Smooth muscle cell (in vitro differentiated cells): ENCODE data around the gene ZFYVE9. TPM values are rescaled to one million over a fixed set of nuclear protein-coding genes. Genes with fewer than 3 reads are reported as not detected.

Experiments
- DNase-seq: peaks from one replicate; lab custom pipeline; 2025; ENCODE audit not compliant: unreplicated experiment; lab: John Stamatoyannopoulos, UW
- H2AFZ ChIP-seq: fragments of 200-600 bp; sonication (generic); 2 replicates; pipeline ENCODE4 v1.6.0; 2016; ENCODE audit warnings: antibody characterized with exemption, low read depth, mild to moderate bottlenecking
- H3F3A ChIP-seq: fragments of 200-600 bp; sonication (generic); 2 replicates; pipeline ENCODE4 v1.6.0; 2017; ENCODE audit warnings: antibody characterized with exemption, low read depth
- H3K27ac ChIP-seq: fragments of 200-600 bp; sonication (generic); 2 replicates; pipeline ENCODE4 v1.5.1; 2016; ENCODE audit warnings: low read depth, mild to moderate bottlenecking
- H3K27me3 ChIP-seq: fragments of 200-600 bp; sonication (generic); 2 replicates; pipeline ENCODE4 v1.6.1; 2016; ENCODE audit warnings: low read depth, mild to moderate bottlenecking
- H3K36me3 ChIP-seq: fragments of 200-600 bp; sonication (generic); 2 replicates; pipeline ENCODE4 v1.5.1; 2016; ENCODE audit warnings: low read depth
- H3K4me1 ChIP-seq: fragments of 200-600 bp; sonication (generic); 2 replicates; pipeline ENCODE4 v1.5.1; 2016; ENCODE audit warnings: low read depth
- H3K4me2 ChIP-seq: fragments of 200-600 bp; sonication (generic); 2 replicates; pipeline ENCODE4 v1.6.0; 2016; ENCODE audit warnings: mild to moderate bottlenecking
- H3K4me3 ChIP-seq: fragments of 200-600 bp; sonication (generic); 2 replicates; pipeline ENCODE4 v1.5.1; 2016; ENCODE audit warnings: mild to moderate bottlenecking
- H3K79me2 ChIP-seq: fragments of 200-600 bp; sonication (generic); 2 replicates; pipeline ENCODE4 v1.6.0; 2016; ENCODE audit warnings: low read depth, mild to moderate bottlenecking
- H3K9ac ChIP-seq: fragments of 200-600 bp; sonication (generic); 2 replicates; pipeline ENCODE4 v1.6.0; 2016; ENCODE audit warnings: low read depth
- H3K9me3 ChIP-seq: fragments of 200-600 bp; sonication (generic); replicated peaks from 2 replicates; pipeline ENCODE4 v1.5.1; 2016; ENCODE audit warnings: low read depth
- H4K20me1 ChIP-seq: fragments of 200-600 bp; sonication (generic); 2 replicates; pipeline ENCODE4 v1.6.0; 2016; ENCODE audit warnings: low read depth
- CTCF ChIP-seq: fragments of 200-600 bp; sonication (generic); IDR thresholded peaks from 2 replicates; pipeline ENCODE4 v1.5.1; 2017; ENCODE audit warnings: borderline replicate concordance, mild to moderate bottlenecking, antibody characterized with exemption; ENCODE audit not compliant: insufficient read depth, poor library complexity, severe bottlenecking
- WGBS: methylation state at CpG from one replicate; pipeline ENCODE4 v1.1.7; 2016; ENCODE audit warnings: low lambda C conversion rate; 5-methylcytosine and 5-hydroxymethylcytosine counted together
- polyA plus RNA-seq: library from polyadenylated mRNA; unstranded; fragments of >200 nt; fragmentation: Nextera tagmentation; extraction: Ambion mirVana; gene quantifications from 2 replicates; pipeline ENCODE4 v1.2.1, GENCODE V29; 2016
- total RNA-seq: library from RNA; depleted of rRNA; stranded (reverse); fragments of >200 nt; gene quantifications from 2 replicates; pipeline ENCODE4 v1.2.3, GENCODE V29; 2014

ZFYVE9 gene
- total and polyA plus RNA-seq, 2 experiments from 2014 or later = 2.7 to 19.1 TPM

GRCh38 chr1:52288286-52288685 is 146.4 kb downstream of the ZFYVE9 start:
- no peak for TF ChIP-seq CTCF
- H3K4me1 ChIP-seq = no peaks in the 10 kb centered on the region
- no peaks in the 10 kb centered on the region for H3K27me3 ChIP-seq
- H4K20me1 ChIP-seq = no peaks in the 10 kb centered on the region
- H3K4me2 ChIP-seq = no peak overlapping the region
- H3K27ac ChIP-seq = no peak overlapping the region
- no peaks in the 10 kb centered on the region for H3K36me3 ChIP-seq
- H3K79me2 ChIP-seq = no peaks in the 10 kb centered on the region
- 91% methylated on average over 3 of the region's 3 CpGs for WGBS
- H3K4me3 ChIP-seq = no peak overlapping the region
- no peaks in the 10 kb centered on the region for H3K9me3 ChIP-seq
- no peak overlapping the region for H2AFZ ChIP-seq
- no peak overlapping the region for H3K9ac ChIP-seq
- DNase-seq = no peak
- no peaks in the 10 kb centered on the region for H3F3A ChIP-seq

GRCh38 chr1:52294580-52294979 is 152.7 kb downstream of the ZFYVE9 start:
- H3K4me1 ChIP-seq = no peaks in the 10 kb centered on the region
- no peak overlapping the region for H3K9ac ChIP-seq
- no peak overlapping the region for H2AFZ ChIP-seq
- H3K27ac ChIP-seq = no peak overlapping the region
- H4K20me1 ChIP-seq = no peaks in the 10 kb centered on the region
- no peak for DNase-seq
- no peaks in the 10 kb centered on the region for H3K36me3 ChIP-seq
- H3K4me2 ChIP-seq = no peak overlapping the region
- no peak overlapping the region for H3K4me3 ChIP-seq
- H3F3A ChIP-seq = no peaks in the 10 kb centered on the region
- H3K9me3 ChIP-seq = no peaks in the 10 kb centered on the region
- no peaks in the 10 kb centered on the region for H3K27me3 ChIP-seq
- 96% methylated on average over 1 of the region's 1 CpG for WGBS
- TF ChIP-seq CTCF = no peak
- no peaks in the 10 kb centered on the region for H3K79me2 ChIP-seq

GRCh38 chr1:52296345-52296744 is 154.5 kb downstream of the ZFYVE9 start:
- Histone ChIP-seq H3K36me3 (no peaks in the 10 kb centered on the region), H4K20me1 (no peaks in the 10 kb centered on the region), H3K9me3 (no peaks in the 10 kb centered on the region), H3K27ac (no peak overlapping the region), H3K27me3 (no peaks in the 10 kb centered on the region), H3F3A (no peaks in the 10 kb centered on the region), H3K79me2 (no peaks in the 10 kb centered on the region), H3K4me2 (no peak overlapping the region), H2AFZ (no peak overlapping the region), H3K4me3 (no peak overlapping the region), H3K9ac (no peak overlapping the region), H3K4me1 (no peaks in the 10 kb centered on the region)
- WGBS = 34% methylated on average over 2 of the region's 2 CpGs
- TF ChIP-seq CTCF = peak; percentile 54
- no peak for DNase-seq

DNA sequence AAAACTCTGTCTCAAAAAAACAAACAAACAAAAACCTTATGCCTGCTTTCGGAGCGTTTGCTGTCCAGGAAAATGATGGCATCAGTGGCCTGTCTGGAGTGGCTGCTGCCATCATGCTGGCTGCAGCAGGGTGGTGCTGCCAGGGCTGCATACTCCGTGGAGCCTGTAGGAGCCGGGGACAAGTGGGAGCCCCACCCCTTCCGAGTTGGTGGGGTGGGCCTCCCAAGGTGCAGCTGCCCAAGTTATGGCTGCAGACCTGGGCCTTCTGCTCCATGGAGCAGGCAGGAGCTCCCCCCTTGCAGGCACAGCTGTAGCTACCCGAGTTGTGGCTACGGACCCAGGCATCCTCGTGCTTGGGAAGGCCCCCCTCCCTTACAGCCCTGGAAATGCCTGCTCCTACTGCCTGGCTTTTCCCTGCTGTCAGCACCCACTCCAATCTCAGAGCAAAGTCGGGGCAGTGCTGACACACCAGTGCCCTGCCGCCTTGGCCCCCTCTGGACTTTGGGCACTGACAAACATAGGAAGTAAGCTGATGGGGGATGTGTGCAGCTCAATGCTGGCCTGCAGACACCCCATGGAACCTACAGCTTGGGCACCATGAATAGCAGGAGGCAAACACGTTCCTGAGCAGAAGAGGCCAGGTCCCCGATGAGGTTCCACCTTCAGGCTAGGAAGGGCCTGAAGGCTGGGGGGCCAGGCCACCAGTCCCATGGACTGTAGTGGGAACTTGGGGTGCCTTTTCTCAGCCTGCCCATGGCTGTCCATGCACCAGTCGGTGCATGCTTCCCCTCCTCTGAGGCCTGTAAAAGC is 163.7 kb downstream of the ZFYVE9 start:
- Histone ChIP-seq H3K36me3 (peaks cover 3% of the 10 kb centered on the region), H3K27ac (no peak overlapping the region), H2AFZ (no peak overlapping the region), H3K4me1 (no peaks in the 10 kb centered on the region), H3K79me2 (no peaks in the 10 kb centered on the region), H3K9me3 (no peaks in the 10 kb centered on the region), H3K4me3 (no peak overlapping the region), H3K4me2 (no peak overlapping the region), H3F3A (no peaks in the 10 kb centered on the region), H3K27me3 (no peaks in the 10 kb centered on the region), H4K20me1 (no peaks in the 10 kb centered on the region), H3K9ac (no peak overlapping the region)
- WGBS = 94% methylated on average over 13 of the region's 13 CpGs
- DNase-seq = no peak
- no peak for TF ChIP-seq CTCF
